GM23338 (cell line): ENCODE data around the gene PPP2R3B. TPM values are rescaled to one million over a fixed set of nuclear protein-coding genes. Genes with fewer than 3 reads are reported as not detected.
A peak's percentile ranks its signal among the peaks of the same experiment; 100 is the strongest.
"Not testable (repeated sequence)": the region's sequence is repeated elsewhere in the genome, so short reads cannot be mapped to it uniquely, and the experiment has no call there.

Source experiments
- ATAC-seq: fragments of 200-7000 bp; cut with Tn5 transposase; 3 replicates; pipeline ENCODE4 v1.9.1; 2020
- DNase-seq: peaks from one replicate; pipeline ENCODE4 v3.0.0-alpha.2; 2015; ENCODE audit warnings: low spot score
- H2AFZ ChIP-seq: fragments of 200-600 bp; sonication (generic); 2 replicates; pipeline ENCODE4 v1.8.0; 2016; ENCODE audit warnings: antibody characterized with exemption, mild to moderate bottlenecking, moderate library complexity
- H3F3A ChIP-seq: fragments of 200-600 bp; sonication (generic); replicated peaks from 2 replicates; pipeline ENCODE4 v1.8.0; 2017; ENCODE audit warnings: antibody characterized with exemption, mixed run types, low read depth
- H3K27ac ChIP-seq: fragments of 200-600 bp; sonication (generic); 2 replicates; pipeline ENCODE4 v1.6.1; 2016; ENCODE audit warnings: low read depth
- H3K27me3 ChIP-seq: fragments of 200-600 bp; sonication (generic); 2 replicates; pipeline ENCODE4 v1.8.0; 2016; ENCODE audit warnings: mild to moderate bottlenecking, mixed run types, moderate library complexity; ENCODE audit not compliant: insufficient read depth
- H3K36me3 ChIP-seq: fragments of 200-600 bp; sonication (generic); 2 replicates; pipeline ENCODE4 v1.8.0; 2016; ENCODE audit warnings: mild to moderate bottlenecking; ENCODE audit not compliant: insufficient read depth
- H3K4me1 ChIP-seq: fragments of 200-600 bp; sonication (generic); 2 replicates; pipeline ENCODE4 v1.8.0; 2016; ENCODE audit warnings: mild to moderate bottlenecking, moderate library complexity; ENCODE audit not compliant: insufficient read depth
- H3K4me2 ChIP-seq: fragments of 200-600 bp; sonication (generic); 2 replicates; pipeline ENCODE4 v1.7.1; 2017; ENCODE audit warnings: mixed run types
- H3K4me3 ChIP-seq: fragments of 200-600 bp; sonication (generic); 2 replicates; pipeline ENCODE4 v1.6.1; 2016; ENCODE audit warnings: mixed run types
- H3K79me2 ChIP-seq: fragments of 200-600 bp; sonication (generic); replicated peaks from 2 replicates; pipeline ENCODE4 v1.8.0; 2017; ENCODE audit warnings: mild to moderate bottlenecking; ENCODE audit not compliant: insufficient read depth
- H3K9me2 ChIP-seq: fragments of 200-600 bp; sonication (generic); 2 replicates; pipeline ENCODE4 v1.8.0; 2017; ENCODE audit not compliant: insufficient read depth
- H4K20me1 ChIP-seq: fragments of 200-600 bp; sonication (generic); replicated peaks from 2 replicates; pipeline ENCODE4 v1.8.0; 2017; ENCODE audit warnings: mild to moderate bottlenecking; ENCODE audit not compliant: insufficient read depth
- H3K27ac Mint-ChIP-seq: 2 replicates; pipeline ENCODE4 v1.8.0; 2020; ENCODE audit warnings: inconsistent platforms, mild to moderate bottlenecking, moderate library complexity, mixed read lengths
- H3K27me3 Mint-ChIP-seq: 3 replicates; pipeline ENCODE4 v1.8.0; 2022; ENCODE audit warnings: low read depth, mild to moderate bottlenecking, moderate library complexity, mixed read lengths, inconsistent platforms; ENCODE audit not compliant: insufficient read depth, poor library complexity
- H3K36me3 Mint-ChIP-seq: 3 replicates; pipeline ENCODE4 v1.8.0; 2021; ENCODE audit warnings: low read depth, mild to moderate bottlenecking, inconsistent platforms, moderate library complexity, mixed read lengths
- H3K4me1 Mint-ChIP-seq: 3 replicates; pipeline ENCODE4 v1.8.0; 2020; ENCODE audit warnings: mild to moderate bottlenecking, inconsistent platforms, mixed read lengths
- H3K4me3 Mint-ChIP-seq: 3 replicates; pipeline ENCODE4 v1.8.0; 2021; ENCODE audit warnings: moderate library complexity, mild to moderate bottlenecking, inconsistent platforms, mixed read lengths
- H3K9me3 Mint-ChIP-seq: 3 replicates; pipeline ENCODE4 v1.8.0; 2020; ENCODE audit warnings: moderate library complexity, mild to moderate bottlenecking, inconsistent platforms, mixed read lengths
- CREB1 ChIP-seq: fragments of 250-450 bp; sonication (Bioruptor Pico); IDR thresholded peaks from 2 replicates; pipeline ENCODE4 v1.5.0; 2020; ENCODE audit warnings: low read depth, mild to moderate bottlenecking, moderate library complexity
- EZH2 ChIP-seq: fragments of 200-600 bp; sonication (generic); IDR thresholded peaks from one replicate; pipeline ENCODE4 v1.8.0; 2017; ENCODE audit warnings: antibody characterized with exemption, mild to moderate bottlenecking, low read depth; ENCODE audit not compliant: unreplicated experiment
- JUNB ChIP-seq: IDR thresholded peaks from one replicate; pipeline ENCODE4 v1.6.1; 2016; ENCODE audit warnings: antibody characterized with exemption; ENCODE audit not compliant: unreplicated experiment
- STAT1 ChIP-seq: IDR thresholded peaks from one replicate; pipeline ENCODE4 v1.6.1; 2016; ENCODE audit warnings: antibody characterized with exemption; ENCODE audit not compliant: unreplicated experiment
- ZNF331 ChIP-seq: fragments of 250-450 bp; sonication (Bioruptor Pico); IDR thresholded peaks from 2 replicates; pipeline ENCODE4 v1.5.0; 2020; ENCODE audit warnings: low read depth, mild to moderate bottlenecking, moderate library complexity
- polyA plus RNA-seq: library from polyadenylated mRNA; unstranded; fragments of >200 nt; fragmentation: Nextera tagmentation; extraction: Ambion mirVana; gene quantifications from 2 replicates; pipeline ENCODE4 v1.2.1, GENCODE V29; 2016
- total RNA-seq: library from RNA; depleted of rRNA; stranded (reverse); fragments of >200 nt; shearing (Covaris generic); gene quantifications from 2 replicates; pipeline ENCODE4 v1.2.3, GENCODE V29; 2014
- TF ChIP-seq, protein P1 (sequence below): IDR thresholded peaks from 2 replicates; pipeline ENCODE4 v1.6.1; 2016; ENCODE audit warnings: antibody characterized with exemption
- TF ChIP-seq, protein P2 (sequence below): IDR thresholded peaks from one replicate; pipeline ENCODE4 v1.6.1; 2018; ENCODE audit warnings: antibody characterized with exemption; ENCODE audit not compliant: unreplicated experiment
- TF ChIP-seq, protein P3 (sequence below), 2 experiments: fragments of 200-600 bp in 1 of 2; sonication (generic) in 1 of 2; conservative IDR thresholded peaks; 2 replicates each; pipeline versions ENCODE4 v1.5.1 to v1.6.1; 2016 to 2017; ENCODE audit warnings: antibody characterized with exemption in 2 of 2, low read depth in 2 of 2, mild to moderate bottlenecking in 2 of 2, moderate library complexity in 1 of 2

PPP2R3B gene
- total and polyA plus RNA-seq, 2 experiments from 2014 or later, result 50.1 to 104 TPM

DNA sequence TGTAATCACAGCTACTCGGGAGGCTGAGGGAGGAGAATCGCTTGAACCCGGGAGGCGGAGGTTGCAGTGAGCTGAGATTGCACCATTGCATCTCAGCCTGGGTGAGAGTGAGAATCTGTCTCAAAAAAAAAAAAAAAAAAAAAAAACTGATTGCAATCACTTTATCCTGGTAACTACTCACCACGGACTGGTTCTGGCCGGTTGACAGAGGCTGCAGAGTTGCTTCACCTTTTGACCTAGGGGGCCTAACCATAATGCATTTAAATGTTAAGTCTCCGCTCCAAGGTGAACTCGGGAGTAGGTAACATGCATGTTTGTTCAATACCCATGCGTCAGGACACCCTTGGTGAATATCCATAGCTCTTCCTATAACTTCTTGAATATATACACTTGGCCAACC lies 1.8 kb downstream of the PPP2R3B start (continued):
- TF ChIP-seq, protein P1, sequence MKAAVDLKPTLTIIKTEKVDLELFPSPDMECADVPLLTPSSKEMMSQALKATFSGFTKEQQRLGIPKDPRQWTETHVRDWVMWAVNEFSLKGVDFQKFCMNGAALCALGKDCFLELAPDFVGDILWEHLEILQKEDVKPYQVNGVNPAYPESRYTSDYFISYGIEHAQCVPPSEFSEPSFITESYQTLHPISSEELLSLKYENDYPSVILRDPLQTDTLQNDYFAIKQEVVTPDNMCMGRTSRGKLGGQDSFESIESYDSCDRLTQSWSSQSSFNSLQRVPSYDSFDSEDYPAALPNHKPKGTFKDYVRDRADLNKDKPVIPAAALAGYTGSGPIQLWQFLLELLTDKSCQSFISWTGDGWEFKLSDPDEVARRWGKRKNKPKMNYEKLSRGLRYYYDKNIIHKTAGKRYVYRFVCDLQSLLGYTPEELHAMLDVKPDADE, result no peak
- no peak for TF ChIP-seq STAT1

DNA sequence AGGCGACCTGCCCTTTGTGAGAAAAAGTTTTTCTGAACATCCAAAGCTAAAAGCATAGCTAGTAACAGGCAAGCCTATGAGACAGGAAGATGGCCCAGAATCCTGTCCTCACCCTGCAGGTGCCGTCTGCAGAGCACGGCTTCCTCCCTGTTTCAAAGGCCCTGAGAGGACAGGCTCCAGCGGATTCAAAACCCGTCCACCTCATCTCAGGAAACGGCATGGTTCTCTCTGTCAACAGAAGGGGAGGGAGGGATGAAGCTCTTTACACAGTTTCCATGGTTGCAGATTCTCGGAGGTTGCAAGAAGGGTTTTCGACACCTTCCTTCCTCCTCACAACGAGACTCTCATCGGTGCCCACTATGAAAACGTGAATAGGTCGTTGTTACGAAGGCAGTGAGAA lies 8.3 kb downstream of the PPP2R3B start:
- H3K9me2 ChIP-seq, result no peaks in the 10 kb centered on the region
- H3K4me3 ChIP-seq, result no peak overlapping the region
- peak overlapping the region; percentile 59; the same call in 1 of the 2 replicates for H3K27ac ChIP-seq
- H3K4me1 ChIP-seq, result peaks cover 10% of the 10 kb centered on the region
- Mint-ChIP-seq H3K27me3 (peaks cover 14% of the 10 kb centered on the region), H3K36me3 (peaks cover 6% of the 10 kb centered on the region; the same call in 2 of the 3 replicates), H3K4me1 (peaks cover 15% of the 10 kb centered on the region), H3K9me3 (no peaks in the 10 kb centered on the region; the same call in 2 of the 3 replicates), H3K27ac (no peak overlapping the region), H3K4me3 (no peak overlapping the region)
- peaks cover 14% of the 10 kb centered on the region for H4K20me1 ChIP-seq
- H3K36me3 ChIP-seq, result no peaks in the 10 kb centered on the region
- H3K4me2 ChIP-seq, result no peak overlapping the region
- TF ChIP-seq, protein P2, sequence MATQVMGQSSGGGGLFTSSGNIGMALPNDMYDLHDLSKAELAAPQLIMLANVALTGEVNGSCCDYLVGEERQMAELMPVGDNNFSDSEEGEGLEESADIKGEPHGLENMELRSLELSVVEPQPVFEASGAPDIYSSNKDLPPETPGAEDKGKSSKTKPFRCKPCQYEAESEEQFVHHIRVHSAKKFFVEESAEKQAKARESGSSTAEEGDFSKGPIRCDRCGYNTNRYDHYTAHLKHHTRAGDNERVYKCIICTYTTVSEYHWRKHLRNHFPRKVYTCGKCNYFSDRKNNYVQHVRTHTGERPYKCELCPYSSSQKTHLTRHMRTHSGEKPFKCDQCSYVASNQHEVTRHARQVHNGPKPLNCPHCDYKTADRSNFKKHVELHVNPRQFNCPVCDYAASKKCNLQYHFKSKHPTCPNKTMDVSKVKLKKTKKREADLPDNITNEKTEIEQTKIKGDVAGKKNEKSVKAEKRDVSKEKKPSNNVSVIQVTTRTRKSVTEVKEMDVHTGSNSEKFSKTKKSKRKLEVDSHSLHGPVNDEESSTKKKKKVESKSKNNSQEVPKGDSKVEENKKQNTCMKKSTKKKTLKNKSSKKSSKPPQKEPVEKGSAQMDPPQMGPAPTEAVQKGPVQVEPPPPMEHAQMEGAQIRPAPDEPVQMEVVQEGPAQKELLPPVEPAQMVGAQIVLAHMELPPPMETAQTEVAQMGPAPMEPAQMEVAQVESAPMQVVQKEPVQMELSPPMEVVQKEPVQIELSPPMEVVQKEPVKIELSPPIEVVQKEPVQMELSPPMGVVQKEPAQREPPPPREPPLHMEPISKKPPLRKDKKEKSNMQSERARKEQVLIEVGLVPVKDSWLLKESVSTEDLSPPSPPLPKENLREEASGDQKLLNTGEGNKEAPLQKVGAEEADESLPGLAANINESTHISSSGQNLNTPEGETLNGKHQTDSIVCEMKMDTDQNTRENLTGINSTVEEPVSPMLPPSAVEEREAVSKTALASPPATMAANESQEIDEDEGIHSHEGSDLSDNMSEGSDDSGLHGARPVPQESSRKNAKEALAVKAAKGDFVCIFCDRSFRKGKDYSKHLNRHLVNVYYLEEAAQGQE, result no peak
- TF ChIP-seq, protein P3, sequence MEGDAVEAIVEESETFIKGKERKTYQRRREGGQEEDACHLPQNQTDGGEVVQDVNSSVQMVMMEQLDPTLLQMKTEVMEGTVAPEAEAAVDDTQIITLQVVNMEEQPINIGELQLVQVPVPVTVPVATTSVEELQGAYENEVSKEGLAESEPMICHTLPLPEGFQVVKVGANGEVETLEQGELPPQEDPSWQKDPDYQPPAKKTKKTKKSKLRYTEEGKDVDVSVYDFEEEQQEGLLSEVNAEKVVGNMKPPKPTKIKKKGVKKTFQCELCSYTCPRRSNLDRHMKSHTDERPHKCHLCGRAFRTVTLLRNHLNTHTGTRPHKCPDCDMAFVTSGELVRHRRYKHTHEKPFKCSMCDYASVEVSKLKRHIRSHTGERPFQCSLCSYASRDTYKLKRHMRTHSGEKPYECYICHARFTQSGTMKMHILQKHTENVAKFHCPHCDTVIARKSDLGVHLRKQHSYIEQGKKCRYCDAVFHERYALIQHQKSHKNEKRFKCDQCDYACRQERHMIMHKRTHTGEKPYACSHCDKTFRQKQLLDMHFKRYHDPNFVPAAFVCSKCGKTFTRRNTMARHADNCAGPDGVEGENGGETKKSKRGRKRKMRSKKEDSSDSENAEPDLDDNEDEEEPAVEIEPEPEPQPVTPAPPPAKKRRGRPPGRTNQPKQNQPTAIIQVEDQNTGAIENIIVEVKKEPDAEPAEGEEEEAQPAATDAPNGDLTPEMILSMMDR (conservative IDR thresholded peaks at IDR 0.05; ENCODE audit: low read depth in 2 of 2), result no peak
- TF ChIP-seq ZNF331 (CRISPR knock-in tag) (no peak), EZH2 (no peak), CREB1 (CRISPR knock-in tag) (no peak), JUNB (no peak)
- peaks cover 10% of the 10 kb centered on the region for H3K27me3 ChIP-seq
- peaks cover 66% of the 10 kb centered on the region for H3K79me2 ChIP-seq
- ATAC-seq (no peak), DNase-seq (no peak)
- 0 out of 2 replicates have a peak, but pooled peaks cover 15% of the 10 kb centered on the region for H3F3A ChIP-seq
- no peak overlapping the region for H2AFZ ChIP-seq

DNA sequence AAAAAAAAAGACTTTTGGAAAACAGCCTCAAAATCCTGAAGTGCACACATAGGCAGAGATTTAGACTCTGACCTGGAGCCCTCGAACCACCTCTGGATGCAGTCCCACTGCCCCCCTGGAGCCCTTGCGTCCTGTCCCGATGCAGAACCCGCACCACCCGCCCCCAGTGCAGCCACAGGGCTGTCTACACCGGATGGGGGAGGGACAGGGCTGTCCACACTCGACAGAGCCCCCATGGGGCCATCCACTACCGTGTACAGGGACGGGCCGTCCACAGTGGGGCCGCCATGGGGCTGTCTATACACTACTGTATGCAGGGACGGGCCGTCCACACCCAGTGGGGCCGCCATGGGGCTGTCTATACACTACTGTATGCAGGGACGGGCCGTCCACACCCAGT lies 10.5 kb downstream of the PPP2R3B start:
- DNase-seq, H3K27ac ChIP-seq, H3K9me3 Mint-ChIP-seq, H3K4me3 ChIP-seq, ATAC-seq, H3K27ac Mint-ChIP-seq, H3K36me3 Mint-ChIP-seq, H2AFZ ChIP-seq, H3K36me3 ChIP-seq, H3K4me3 Mint-ChIP-seq, H3K9me2 ChIP-seq, H3K4me2 ChIP-seq: not testable (repeated sequence)
- H3K27me3 Mint-ChIP-seq, result peaks cover 17% of the 10 kb centered on the region
- Histone ChIP-seq H3F3A (0 out of 2 replicates have a peak, but pooled peaks cover 13% of the 10 kb centered on the region), H3K79me2 (peaks cover 63% of the 10 kb centered on the region), H3K4me1 (peaks cover 23% of the 10 kb centered on the region), H4K20me1 (peaks cover 22% of the 10 kb centered on the region), H3K27me3 (peaks cover 22% of the 10 kb centered on the region)
- peaks cover 27% of the 10 kb centered on the region for H3K4me1 Mint-ChIP-seq
